ENCODE results near the gene SKOR1.

The SKOR1 gene

GRCh38 chr15:67796196-67797127, 28.8 kb upstream of the SKOR1 start:
- no peak for DNase-seq

- DNase-seq = no peak
Measured at GRCh38 chr15:67799801-67800205, 25.5 kb upstream of the SKOR1 start.

- DNase-seq = no peak
Measured at GRCh38 chr15:67801142-67801541, 24.2 kb upstream of the SKOR1 start.

- no peak for DNase-seq
Measured at GRCh38 chr15:67801926-67802914, 23.1 kb upstream of the SKOR1 start.

GRCh38 chr15:67803299-67803698, 22.0 kb upstream of the SKOR1 start:
- no peak for DNase-seq

GRCh38 chr15:67803996-67804843, 21.1 kb upstream of the SKOR1 start:
- no peak for DNase-seq

GRCh38 chr15:67805008-67805665, 20.2 kb upstream of the SKOR1 start:
- no peak for DNase-seq

- DNase-seq = no peak
Measured at GRCh38 chr15:67805666-67806516, 19.4 kb upstream of the SKOR1 start.

- DNase-seq = no peak
Measured at GRCh38 chr15:67806536-67806935, 18.8 kb upstream of the SKOR1 start.

GRCh38 chr15:67807141-67807540, 18.2 kb upstream of the SKOR1 start:
- no peak for DNase-seq

GRCh38 chr15:67807836-67808235, 17.5 kb upstream of the SKOR1 start:
- DNase-seq = no peak

- no peak for DNase-seq
Measured at GRCh38 chr15:67808821-67809220, 16.5 kb upstream of the SKOR1 start.

GRCh38 chr15:67809441-67809840, 15.9 kb upstream of the SKOR1 start:
- no peak for DNase-seq

- DNase-seq = no peak
Measured at GRCh38 chr15:67809866-67810265, 15.4 kb upstream of the SKOR1 start.

GRCh38 chr15:67812241-67812644, 13.1 kb upstream of the SKOR1 start:
- no peak for DNase-seq

- DNase-seq = no peak
Measured at GRCh38 chr15:67813104-67813634, 12.1 kb upstream of the SKOR1 start.

- no peak for DNase-seq
Measured at GRCh38 chr15:67815036-67815592, 10.2 kb upstream of the SKOR1 start.

- no peak for DNase-seq
Measured at GRCh38 chr15:67816668-67817067, 8.6 kb upstream of the SKOR1 start.

- DNase-seq = no peak
Measured at GRCh38 chr15:67818464-67818863, 6.8 kb upstream of the SKOR1 start.

- DNase-seq = no peak
Measured at GRCh38 chr15:67819636-67820035, 5.7 kb upstream of the SKOR1 start.
